ENCODE data around the gene DENND2A.

DNA sequence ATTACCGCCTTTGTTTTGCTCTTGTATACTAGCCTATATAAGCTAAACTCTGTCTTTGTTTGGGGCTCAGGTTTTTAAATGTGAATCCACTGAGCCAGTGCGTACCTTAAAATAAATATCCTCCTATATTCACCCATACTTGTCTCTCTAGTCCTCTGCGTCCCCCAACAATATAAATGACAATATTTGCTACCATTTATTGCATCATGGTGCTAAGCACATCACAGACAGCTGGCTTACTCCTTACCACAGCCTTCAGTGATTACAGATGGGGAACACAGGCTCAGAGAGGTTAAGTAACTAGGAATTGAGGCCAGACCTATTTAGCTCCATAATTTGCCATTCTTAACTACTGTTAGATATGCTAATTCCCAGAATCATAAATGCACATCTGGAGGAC lies 28.7 kb upstream of the DENND2A start:
- TF ChIP-seq POLR2AphosphoS5 (IDR thresholded peaks at IDR 0.05) (no peak), POLR2A (IDR thresholded peaks at IDR 0.05) (no peak)
